Measurements from ENCODE around the gene GLIPR1L1.

Gene GLIPR1L1

GRCh38 chr12:75374971-75375370, 40.5 kb downstream of the GLIPR1L1 start:
- H3K4me3 ChIP-seq (ENCODE audit: low read depth, low read length): no peak overlapping the region
- TF ChIP-seq CTCF (IDR thresholded peaks at IDR 0.05; ENCODE audit: borderline replicate concordance, insufficient read depth, low read depth, low read length): no peak

- H3K4me3 ChIP-seq (ENCODE audit: low read depth, low read length): no peak overlapping the region
- no peak for TF ChIP-seq CTCF (IDR thresholded peaks at IDR 0.05; ENCODE audit: borderline replicate concordance, insufficient read depth, low read depth, low read length)
Observed at GRCh38 chr12:75378354-75378753, 43.9 kb downstream of the GLIPR1L1 start.

- no peak for TF ChIP-seq CTCF (IDR thresholded peaks at IDR 0.05; ENCODE audit: borderline replicate concordance, insufficient read depth, low read depth, low read length)
- no peak overlapping the region for H3K4me3 ChIP-seq (ENCODE audit: low read depth, low read length)
Observed at GRCh38 chr12:75389061-75389460, 54.6 kb downstream of the GLIPR1L1 start.

GRCh38 chr12:75389706-75390105, 55.2 kb downstream of the GLIPR1L1 start:
- no peak for TF ChIP-seq CTCF (IDR thresholded peaks at IDR 0.05; ENCODE audit: borderline replicate concordance, insufficient read depth, low read depth, low read length)
- H3K4me3 ChIP-seq (ENCODE audit: low read depth, low read length): no peak overlapping the region

GRCh38 chr12:75390156-75390898, 55.9 kb downstream of the GLIPR1L1 start:
- no peak for TF ChIP-seq CTCF (IDR thresholded peaks at IDR 0.05; ENCODE audit: borderline replicate concordance, insufficient read depth, low read depth, low read length)
- H3K4me3 ChIP-seq (ENCODE audit: low read depth, low read length): peak overlapping the region; percentile 20

GRCh38 chr12:75390899-75391538, 56.5 kb downstream of the GLIPR1L1 start, which contains the start of gene GLIPR1L2:
TSS of gene GLIPR1L2 (plus strand) at chr12:75391089. CDS start at chr12:75391117, 28 bp downstream.
- peak within 1 kb of the TSS; percentile 64 for H3K4me3 ChIP-seq (ENCODE audit: low read depth, low read length)

More at GRCh38 chr12:75390899-75391538, 56.5 kb downstream of the GLIPR1L1 start, which contains the start of gene GLIPR1L2:
- TF ChIP-seq CTCF (IDR thresholded peaks at IDR 0.05; ENCODE audit: borderline replicate concordance, insufficient read depth, low read depth, low read length): peak; percentile 85
